ENCODE measurements around the gene SHISA3.

SHISA3 gene

GRCh38 chr4:42360256-42360669 is 37.0 kb upstream of the SHISA3 start:
- H3K27ac ChIP-seq, result no peak overlapping the region
- TF ChIP-seq CTCF (IDR thresholded peaks at IDR 0.05), result no peak
- H3K4me3 ChIP-seq, result peak overlapping the region; percentile 38
- no peak for DNase-seq (ENCODE audit: low spot score)

GRCh38 chr4:42361456-42361855 is 35.8 kb upstream of the SHISA3 start:
- TF ChIP-seq CTCF (IDR thresholded peaks at IDR 0.05), result no peak
- no peak for DNase-seq (ENCODE audit: low spot score)
- Histone ChIP-seq H3K4me3 (no peak overlapping the region), H3K27ac (no peak overlapping the region)

GRCh38 chr4:42362591-42362990 is 34.7 kb upstream of the SHISA3 start:
- Histone ChIP-seq H3K4me3 (no peak overlapping the region), H3K27ac (no peak overlapping the region)
- no peak for TF ChIP-seq CTCF (IDR thresholded peaks at IDR 0.05)
- no peak for DNase-seq (ENCODE audit: low spot score)

GRCh38 chr4:42363614-42364013 is 33.7 kb upstream of the SHISA3 start:
- no peak for TF ChIP-seq CTCF (IDR thresholded peaks at IDR 0.05)

GRCh38 chr4:42364266-42365053 is 32.8 kb upstream of the SHISA3 start:
- no peak overlapping the region for H3K27ac ChIP-seq
- no peak for TF ChIP-seq CTCF (IDR thresholded peaks at IDR 0.05)
- H3K4me3 ChIP-seq, result no peak overlapping the region
- no peak for DNase-seq (ENCODE audit: low spot score)

More at GRCh38 chr4:42363614-42364013, 33.7 kb upstream of the SHISA3 start:
- DNase-seq (ENCODE audit: low spot score), result no peak
- Histone ChIP-seq H3K4me3 (no peak overlapping the region), H3K27ac (no peak overlapping the region)

GRCh38 chr4:42366959-42367358 is 30.3 kb upstream of the SHISA3 start:
- H3K4me3 ChIP-seq, result no peak overlapping the region
- H3K27ac ChIP-seq, result no peak overlapping the region
- DNase-seq (ENCODE audit: low spot score), result no peak
- no peak for TF ChIP-seq CTCF (IDR thresholded peaks at IDR 0.05)

- no peak overlapping the region for H3K27ac ChIP-seq
- no peak for TF ChIP-seq CTCF (IDR thresholded peaks at IDR 0.05)
- DNase-seq (ENCODE audit: low spot score), result no peak
Observed at GRCh38 chr4:42369489-42369888, 27.8 kb upstream of the SHISA3 start.

More at GRCh38 chr4:42369489-42369888, 27.8 kb upstream of the SHISA3 start:
- H3K4me3 ChIP-seq, result no peak overlapping the region

Measured in coronary artery (tissue), 2 donors.